ENCODE data around the gene NOC4L.
A peak's percentile ranks its signal among the peaks of the same experiment; 100 is the strongest.

NOC4L gene

GRCh38 chr12:132158677-132159554 is 14.7 kb downstream of the NOC4L start:
- DNase-seq = no peak

- DNase-seq = no peak
Measured at GRCh38 chr12:132159555-132160003, 15.3 kb downstream of the NOC4L start.

DNA sequence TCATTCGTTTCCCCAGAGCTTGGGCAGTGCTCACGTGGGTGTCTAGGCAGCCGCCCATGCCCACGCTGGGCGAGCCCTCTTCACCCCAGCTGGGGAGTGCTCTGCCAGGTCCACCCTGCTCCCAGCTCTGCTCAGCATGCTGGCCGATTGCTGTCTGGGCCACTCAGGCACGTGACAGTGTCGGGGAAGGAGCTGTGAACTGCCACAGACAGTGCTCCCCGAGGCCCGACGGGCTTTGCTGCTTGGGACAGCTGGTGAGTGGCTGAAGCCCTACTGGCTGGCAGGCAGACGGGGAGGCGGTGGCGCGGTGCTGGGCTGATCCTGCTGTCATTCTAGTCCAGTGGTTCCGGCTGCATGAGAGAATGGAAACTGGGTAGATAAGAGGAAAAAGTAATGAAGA is 15.8 kb downstream of the NOC4L start:
- DNase-seq = no peak

DNA sequence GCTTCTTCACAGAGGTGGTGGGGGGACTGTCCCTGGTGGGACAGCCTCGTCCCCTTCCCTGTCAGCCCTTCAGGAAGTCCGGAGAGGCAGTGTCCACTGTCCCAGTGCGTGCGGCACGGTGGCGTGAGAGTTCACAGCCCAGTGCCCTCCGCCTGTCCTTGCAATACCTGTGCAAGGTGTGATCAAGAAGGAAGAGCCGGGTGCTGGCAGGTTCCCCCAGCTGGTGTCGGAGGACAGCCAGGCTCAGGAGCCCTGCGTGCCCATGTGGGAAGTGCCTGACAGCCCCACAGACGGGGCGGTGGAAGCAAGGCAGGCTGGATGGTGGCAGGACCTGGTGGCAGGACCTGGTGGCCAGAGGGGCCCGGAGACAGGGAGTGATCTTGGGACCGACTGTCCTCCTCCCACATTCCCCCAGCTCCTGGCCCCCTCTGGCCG is 16.4 kb downstream of the NOC4L start:
- DNase-seq = no peak

DNA sequence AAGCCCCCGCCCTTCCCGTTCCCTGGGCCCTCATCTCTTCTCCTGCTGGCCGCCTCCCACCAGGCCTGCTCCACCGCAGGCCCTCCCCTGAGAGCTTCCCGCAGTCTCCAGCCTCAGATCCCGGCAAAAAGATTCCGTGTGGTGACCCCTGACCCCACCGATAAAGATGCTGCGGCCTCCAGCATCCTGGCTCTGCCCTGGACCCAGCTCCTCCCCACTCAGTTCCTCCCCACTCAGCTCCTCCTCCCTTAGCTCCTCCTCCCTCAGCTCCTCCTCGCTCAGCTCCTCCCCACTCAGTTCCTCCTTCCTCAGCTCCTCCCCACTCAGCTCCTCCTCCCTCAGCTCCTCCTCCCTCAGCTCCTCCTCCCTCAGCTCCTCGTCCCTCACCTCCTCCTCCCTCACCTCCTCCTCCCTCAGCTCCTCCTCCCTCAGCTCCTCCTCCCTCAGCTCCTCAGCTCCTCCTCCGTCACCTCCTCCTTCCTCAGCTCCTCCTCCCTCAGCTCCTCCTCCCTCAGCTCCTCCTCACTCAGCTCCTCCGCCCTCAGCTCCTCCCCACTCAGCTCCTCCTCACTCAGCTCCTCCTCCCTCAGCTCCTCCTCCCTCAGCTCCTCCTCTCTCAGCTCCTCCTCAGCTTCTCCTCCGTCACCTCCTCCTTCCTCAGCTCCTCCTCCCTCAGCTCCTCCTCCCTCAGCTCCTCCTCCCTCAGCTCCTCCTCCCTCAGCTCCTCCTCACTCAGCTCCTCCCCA is 17.0 kb downstream of the NOC4L start:
- DNase-seq = no peak

GRCh38 chr12:132161796-132162507 is 17.7 kb downstream of the NOC4L start:
- DNase-seq = no peak

- DNase-seq = peak; percentile 28
Measured at GRCh38 chr12:132162508-132163031, 18.3 kb downstream of the NOC4L start.

GRCh38 chr12:132163041-132163910 is 19.0 kb downstream of the NOC4L start:
- no peak for DNase-seq

DNA sequence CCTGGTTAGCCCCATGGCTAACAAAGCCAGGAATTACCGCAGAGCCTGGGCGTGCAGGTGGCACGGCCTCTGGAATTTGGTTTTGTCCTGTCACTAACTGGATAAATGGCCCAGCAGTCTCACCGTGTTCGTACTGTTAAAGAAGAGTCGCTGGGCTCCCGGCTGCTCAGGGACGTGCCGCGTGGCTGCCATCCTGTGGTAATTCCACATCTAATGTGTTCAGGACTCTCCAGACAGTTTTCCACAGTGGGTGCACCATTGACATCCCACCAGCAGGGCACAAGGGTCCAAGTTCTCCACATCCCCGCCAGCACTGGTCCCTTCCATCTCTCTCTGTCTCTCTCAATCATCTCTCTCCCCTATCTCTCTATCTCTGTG is 19.6 kb downstream of the NOC4L start:
- no peak for DNase-seq

DNA sequence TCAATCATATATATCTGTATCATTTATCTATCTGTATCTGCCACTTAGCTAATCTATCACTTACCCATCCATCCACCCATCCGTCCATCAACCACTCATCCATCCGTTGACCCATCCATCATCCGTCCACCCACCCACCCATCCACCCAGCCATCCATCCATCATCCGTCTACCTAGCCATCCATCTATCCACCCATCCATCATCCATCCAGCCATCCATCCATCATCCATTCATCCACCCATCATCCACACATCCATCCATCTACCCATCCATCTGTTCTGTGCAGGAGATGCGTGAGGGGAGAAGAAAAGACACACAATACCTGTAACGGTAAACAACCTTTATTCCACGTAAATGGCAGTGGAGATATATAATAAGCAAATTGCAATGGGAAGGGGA is 20.2 kb downstream of the NOC4L start:
- no peak for DNase-seq

- no peak for DNase-seq
Measured at GRCh38 chr12:132165584-132165983, 21.3 kb downstream of the NOC4L start.

- DNase-seq = no peak
Measured at GRCh38 chr12:132166093-132166492, 21.8 kb downstream of the NOC4L start.

- DNase-seq = no peak
Measured at GRCh38 chr12:132166801-132167591, 22.7 kb downstream of the NOC4L start.

- DNase-seq = no peak
Measured at GRCh38 chr12:132167611-132168310, 23.5 kb downstream of the NOC4L start.

DNA sequence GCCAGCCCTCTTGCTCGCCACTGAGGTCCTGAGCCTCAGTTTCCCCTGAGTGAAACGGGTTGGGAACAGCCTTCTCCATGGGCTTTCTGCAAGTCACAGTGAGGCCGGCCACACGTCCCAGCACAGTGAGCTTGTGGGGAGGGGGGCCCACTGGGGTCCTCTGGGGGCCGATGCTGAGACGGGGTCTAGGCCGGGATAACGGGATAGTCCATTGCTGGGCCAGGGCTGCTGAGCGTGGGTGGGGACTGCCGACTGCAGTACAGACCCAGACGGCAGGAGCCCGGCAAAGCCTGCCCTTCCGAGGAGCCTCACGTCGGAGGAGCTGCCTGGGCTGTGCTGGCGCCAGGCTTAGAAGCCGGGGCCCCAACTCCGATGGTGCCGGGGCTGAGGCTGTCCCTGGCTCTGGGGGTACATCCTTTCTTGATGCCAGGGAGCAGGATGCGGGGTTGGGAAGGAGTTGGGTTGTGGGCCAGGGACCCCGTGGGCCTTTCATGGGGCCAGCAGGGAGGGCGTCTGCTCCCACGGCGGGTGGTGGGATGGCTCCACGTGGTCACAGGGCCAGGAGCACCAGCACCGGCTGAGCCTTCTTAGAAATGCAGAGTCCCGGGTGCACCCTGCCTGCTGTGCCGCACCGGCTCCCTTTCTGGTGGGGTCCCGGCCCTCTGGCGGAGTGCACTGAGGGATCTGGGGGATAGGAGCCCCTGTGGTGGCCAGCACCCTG is 24.2 kb downstream of the NOC4L start:
- no peak for DNase-seq

- DNase-seq = no peak
Measured at GRCh38 chr12:132169376-132169775, 25.1 kb downstream of the NOC4L start.

GRCh38 chr12:132170094-132170636 is 25.9 kb downstream of the NOC4L start:
- DNase-seq = no peak

DNA sequence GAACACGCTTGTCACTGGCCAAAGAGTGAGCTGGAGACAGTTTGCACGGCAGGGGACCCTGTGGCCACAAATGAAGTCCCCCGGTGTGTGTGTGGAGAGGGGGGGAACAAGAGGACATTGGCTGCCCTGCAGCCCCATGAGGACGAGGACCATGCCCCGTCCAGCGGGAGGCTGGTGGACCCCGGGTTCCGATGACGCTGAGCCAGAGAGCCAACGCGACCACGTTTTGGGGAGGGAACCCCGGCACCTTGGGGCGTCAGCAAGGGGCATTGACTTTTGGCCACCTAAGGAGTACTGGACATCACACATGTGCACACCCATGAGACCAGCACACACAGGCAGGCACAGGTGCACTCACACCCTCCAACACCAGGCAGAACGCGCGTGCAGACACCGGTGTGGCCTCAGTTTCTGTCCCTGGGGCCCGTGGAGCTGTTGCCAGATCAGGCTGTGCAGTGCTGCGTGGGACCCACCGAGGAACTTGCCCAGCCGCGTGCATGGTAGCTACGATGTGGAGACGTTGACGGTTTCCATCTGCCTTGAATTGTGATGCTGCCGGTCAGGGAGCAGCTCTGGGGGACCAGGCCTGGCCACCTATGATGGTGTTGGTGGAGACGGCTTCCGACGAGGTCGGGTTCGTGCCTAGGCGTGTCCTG is 26.5 kb downstream of the NOC4L start:
- DNase-seq = no peak
